ENCODE results near the gene GLS.

The GLS gene

GRCh38 chr2:190880378-190881083 lies at the start of gene GLS:
Gene GLS, plus strand, starts transcription at chr2:190880821. Its CDS starts 264 bp downstream, at chr2:190881085.
- no peak for TF ChIP-seq CTCF (IDR thresholded peaks at IDR 0.05; ENCODE audit: insufficient read depth, missing control alignments)
- DNase-seq (ENCODE audit: insufficient read length, low spot score) (peak; percentile 92), FAIRE-seq (no peak)

GRCh38 chr2:190831941-190832340 lies 48.7 kb upstream of the GLS start:
- no peak for FAIRE-seq

GRCh38 chr2:190834890-190835208 lies 45.8 kb upstream of the GLS start:
- no peak for FAIRE-seq
- TF ChIP-seq CTCF (IDR thresholded peaks at IDR 0.05; ENCODE audit: insufficient read depth, missing control alignments), result no peak
- DNase-seq (ENCODE audit: insufficient read length, low spot score), result no peak

More at GRCh38 chr2:190831941-190832340, 48.7 kb upstream of the GLS start:
- no peak for TF ChIP-seq CTCF (IDR thresholded peaks at IDR 0.05; ENCODE audit: insufficient read depth, missing control alignments)
- no peak for DNase-seq (ENCODE audit: insufficient read length, low spot score)

GRCh38 chr2:190835303-190835930 lies 45.2 kb upstream of the GLS start:
- DNase-seq (ENCODE audit: insufficient read length, low spot score) (no peak), FAIRE-seq (no peak)
- TF ChIP-seq CTCF (IDR thresholded peaks at IDR 0.05; ENCODE audit: insufficient read depth, missing control alignments), result no peak

GRCh38 chr2:190836767-190837166 lies 43.9 kb upstream of the GLS start:
- DNase-seq (ENCODE audit: insufficient read length, low spot score) (no peak), FAIRE-seq (no peak)
- TF ChIP-seq CTCF (IDR thresholded peaks at IDR 0.05; ENCODE audit: insufficient read depth, missing control alignments), result no peak

- DNase-seq (ENCODE audit: insufficient read length, low spot score) (no peak), FAIRE-seq (no peak)
Observed at GRCh38 chr2:190837420-190837819, 43.2 kb upstream of the GLS start.

More at GRCh38 chr2:190837420-190837819, 43.2 kb upstream of the GLS start:
- TF ChIP-seq CTCF (IDR thresholded peaks at IDR 0.05; ENCODE audit: insufficient read depth, missing control alignments), result no peak
